HG03196 (cell line): ENCODE measurements around the gene GPR62.
A peak's percentile ranks its signal among the peaks of the same experiment; 100 is the strongest.

Experiments
- ATAC-seq: cut with Tn5 transposase; IDR thresholded peaks from one replicate; pipeline ENCODE4 v1.9.1; 2021; ENCODE audit not compliant: unreplicated experiment

The GPR62 gene

DNA sequence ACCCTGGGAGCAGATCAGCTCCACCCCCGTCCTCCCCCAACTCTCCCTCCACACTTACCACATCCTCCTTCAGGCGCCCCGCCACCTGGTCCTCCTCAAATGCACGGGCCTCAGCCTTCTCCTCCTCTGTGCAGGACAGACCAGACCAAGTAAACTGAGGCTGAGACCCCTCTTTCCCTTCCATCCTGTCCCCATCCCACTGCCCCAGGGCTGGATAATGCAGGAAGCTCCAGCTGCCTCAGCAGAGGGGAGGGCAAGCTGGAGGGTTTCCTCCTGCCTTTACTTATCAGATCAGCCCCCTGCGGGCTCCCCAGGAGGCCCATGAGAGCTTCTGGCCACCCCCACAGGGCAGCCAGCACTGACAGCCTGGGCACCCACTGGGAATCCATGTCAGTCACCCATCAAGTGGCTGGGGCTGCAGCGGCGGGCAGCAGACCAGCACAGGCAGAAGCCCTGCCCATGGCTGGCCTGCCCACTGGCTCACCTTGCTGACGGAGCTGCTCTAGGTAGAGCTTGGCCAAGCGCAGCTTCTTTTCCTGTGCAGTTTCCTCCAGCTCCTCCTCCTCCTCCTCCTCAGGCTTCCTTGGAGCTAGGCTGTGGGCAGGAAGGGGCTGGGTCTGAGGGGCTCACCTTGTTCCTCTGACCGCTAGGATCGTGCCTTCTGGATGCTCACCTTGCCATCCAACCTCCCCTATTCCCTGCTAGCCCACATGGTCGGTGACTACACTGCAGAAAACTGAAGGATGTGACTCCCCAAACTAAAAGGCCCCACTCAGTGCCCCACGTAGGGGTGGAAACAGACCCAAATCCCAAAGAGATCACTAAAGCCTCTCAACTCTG, 17.4 kb upstream of the GPR62 start:
- ATAC-seq: no peak

DNA sequence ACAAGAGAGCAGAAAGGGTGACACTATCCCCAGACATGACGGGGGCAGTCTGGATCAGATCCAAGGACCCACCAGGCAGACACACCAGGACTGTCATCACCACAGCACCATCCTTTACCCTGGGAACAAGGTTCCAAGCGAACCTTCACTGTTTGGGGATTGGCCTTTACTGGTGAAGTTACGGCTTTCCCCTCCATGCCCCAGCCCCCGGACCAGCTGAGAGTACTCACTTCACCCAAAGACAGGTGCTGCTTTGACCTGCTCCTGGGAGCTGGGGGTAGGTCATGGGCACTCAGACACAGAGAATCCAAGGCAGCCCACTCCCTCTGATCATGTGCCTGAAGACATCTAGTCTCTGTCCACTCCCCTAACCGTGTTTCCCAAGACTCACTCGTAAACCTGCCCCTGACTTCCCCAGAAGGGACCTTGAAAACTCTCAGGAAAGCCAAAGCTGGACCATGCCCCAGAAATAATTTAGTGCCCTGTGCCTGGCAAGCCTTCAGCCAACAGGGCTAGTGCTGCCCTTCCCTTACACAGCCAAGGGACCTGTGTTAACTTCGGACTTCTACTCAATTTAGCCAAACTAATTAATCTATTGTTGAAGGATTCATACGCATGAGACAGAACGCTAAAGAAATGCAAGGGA, 16.3 kb upstream of the GPR62 start:
- no peak for ATAC-seq

DNA sequence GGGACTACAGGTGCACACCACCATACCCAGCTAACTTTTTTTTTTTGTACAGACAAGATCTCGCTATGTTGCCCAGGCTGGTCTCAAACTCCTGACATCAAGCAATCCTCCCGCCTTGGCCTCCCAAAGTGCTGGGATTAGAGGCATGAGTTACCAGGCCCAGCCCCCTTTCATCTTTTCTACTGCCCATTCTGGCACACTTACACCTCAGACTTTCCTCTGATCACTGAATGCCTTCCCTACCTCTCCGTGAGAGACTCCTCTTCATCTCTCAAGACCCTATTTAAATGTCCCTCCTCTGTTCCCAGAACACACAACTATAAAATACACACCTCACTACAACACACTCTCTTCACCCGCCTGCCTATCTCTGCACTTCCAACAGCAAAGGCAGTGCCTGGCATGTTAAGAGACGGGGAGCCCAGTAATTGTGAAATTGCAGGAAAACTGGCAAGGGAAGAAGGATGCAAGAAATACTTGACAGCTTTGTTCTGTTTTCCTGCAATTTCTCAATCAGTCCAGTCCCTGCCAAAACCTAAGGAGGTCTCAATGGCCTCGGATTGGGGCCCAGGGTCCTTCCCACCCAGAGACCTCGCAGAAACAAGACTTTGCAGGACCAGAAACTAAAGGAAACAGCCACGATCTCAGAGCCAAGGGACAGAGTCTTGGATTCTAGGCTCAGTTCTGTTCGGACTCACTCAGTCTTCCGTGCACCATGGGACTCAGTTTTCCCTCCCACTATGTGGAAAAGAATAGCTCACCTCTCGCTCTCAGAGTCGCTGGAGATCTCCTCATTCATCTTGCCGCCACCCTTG, 14.3 kb upstream of the GPR62 start:
- ATAC-seq: no peak

DNA sequence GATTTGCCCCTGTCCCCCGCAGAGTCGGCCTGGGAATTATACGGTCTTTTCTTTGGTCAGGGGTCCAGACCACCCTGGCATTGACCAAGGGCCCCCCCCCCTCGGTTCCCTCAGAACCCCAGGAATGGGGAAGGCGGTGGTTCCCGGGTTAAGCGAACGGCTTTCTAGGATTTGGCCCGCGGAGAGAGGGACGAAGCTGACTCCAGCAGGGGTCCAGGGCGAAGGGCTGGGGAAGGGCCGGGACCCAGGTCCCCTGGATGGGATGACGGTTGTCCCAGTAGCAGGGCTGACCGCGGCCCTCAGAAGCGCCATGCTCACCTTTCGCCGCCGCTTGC, 13.8 kb upstream of the GPR62 start:
- no peak for ATAC-seq

DNA sequence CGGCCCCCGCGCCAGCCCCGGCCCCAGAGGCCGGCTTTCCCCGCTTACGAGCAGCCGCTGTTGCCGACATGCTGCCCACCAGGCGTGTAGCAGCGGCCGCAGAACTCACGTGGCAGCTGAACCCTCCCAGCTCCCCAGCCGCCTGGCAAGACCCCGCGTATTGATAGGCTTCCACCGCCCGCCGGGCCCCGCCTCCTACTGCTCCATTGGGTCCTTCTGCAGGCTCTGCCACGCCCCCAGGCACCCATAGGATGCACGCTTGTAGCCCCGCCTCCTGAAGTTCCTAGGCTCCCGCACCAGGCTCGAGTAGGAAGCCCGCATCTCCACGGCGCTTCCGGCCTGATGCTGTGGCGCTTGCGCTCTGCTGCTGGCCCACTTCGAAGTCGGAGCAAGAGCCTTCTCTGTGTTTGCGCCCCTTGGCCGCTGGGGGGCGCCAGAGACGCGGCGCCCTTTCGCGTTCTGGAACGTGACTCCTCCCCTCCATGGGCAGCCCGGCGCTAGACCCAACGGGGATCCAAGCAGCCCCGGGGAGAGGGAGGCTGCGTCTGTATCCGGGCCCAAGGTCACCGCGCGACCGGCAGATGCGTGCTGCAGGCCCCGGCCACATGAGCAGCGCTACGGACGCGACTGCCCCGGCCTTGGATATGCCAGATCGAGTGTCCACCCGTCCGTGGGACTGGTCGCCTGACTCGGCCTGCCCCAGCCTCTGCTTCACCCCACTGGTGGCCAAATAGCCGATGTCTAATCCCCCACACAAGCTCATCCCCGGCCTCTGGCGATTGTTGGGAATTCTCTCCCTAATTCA, 13.2 kb upstream of the GPR62 start, which contains the start of the genes PARP3 and RRP9:
Gene PARP3, plus strand, starts transcription at position 566 of the 805 bp plus-strand sequence. CDS start 993 bp downstream, outside the sequence.
Gene RRP9, minus strand, starts transcription at position 107 of the 805 bp plus-strand sequence. Its CDS starts 37 bp downstream, at position 70.
- peak; percentile 88 for ATAC-seq

DNA sequence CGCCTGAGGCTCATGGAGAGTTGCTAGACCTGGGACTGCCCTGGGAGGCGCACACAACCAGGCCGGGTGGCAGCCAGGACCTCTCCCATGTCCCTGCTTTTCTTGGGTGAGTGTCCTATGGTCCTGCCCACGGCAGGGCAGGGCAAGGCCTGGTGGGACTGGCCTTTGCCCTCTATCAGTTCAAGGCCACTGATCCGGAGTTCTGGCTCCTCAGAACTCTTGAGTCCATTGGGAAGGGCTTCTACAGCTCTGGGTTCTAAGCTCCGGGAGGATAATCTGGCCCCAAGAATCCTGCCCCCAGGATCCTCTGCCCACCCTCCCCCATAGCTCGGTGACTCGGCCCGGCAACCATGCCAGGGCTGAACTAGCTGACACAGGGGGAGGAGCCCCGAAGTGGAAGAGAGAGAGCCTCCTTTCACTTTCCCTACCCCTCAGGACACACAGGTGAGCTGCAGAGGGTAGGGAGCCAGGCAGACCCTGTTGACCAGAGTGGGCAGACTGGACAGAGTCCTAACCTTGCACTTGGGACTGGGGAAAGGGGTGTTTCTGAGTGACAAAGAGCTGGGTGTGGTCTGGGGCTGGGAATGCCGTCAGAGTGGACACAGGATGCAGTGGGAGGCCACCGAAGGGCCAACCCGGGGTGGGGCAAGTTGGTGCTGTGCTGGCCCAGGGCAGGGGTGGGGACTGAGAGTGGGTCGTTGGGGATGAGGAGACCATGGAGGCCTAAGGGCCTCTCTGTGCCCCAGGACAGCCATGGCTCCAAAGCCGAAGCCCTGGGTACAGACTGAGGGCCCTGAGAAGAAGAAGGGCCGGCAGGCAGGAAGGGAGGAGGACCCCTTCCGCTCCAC, 12.4 kb upstream of the GPR62 start:
- ATAC-seq: no peak

DNA sequence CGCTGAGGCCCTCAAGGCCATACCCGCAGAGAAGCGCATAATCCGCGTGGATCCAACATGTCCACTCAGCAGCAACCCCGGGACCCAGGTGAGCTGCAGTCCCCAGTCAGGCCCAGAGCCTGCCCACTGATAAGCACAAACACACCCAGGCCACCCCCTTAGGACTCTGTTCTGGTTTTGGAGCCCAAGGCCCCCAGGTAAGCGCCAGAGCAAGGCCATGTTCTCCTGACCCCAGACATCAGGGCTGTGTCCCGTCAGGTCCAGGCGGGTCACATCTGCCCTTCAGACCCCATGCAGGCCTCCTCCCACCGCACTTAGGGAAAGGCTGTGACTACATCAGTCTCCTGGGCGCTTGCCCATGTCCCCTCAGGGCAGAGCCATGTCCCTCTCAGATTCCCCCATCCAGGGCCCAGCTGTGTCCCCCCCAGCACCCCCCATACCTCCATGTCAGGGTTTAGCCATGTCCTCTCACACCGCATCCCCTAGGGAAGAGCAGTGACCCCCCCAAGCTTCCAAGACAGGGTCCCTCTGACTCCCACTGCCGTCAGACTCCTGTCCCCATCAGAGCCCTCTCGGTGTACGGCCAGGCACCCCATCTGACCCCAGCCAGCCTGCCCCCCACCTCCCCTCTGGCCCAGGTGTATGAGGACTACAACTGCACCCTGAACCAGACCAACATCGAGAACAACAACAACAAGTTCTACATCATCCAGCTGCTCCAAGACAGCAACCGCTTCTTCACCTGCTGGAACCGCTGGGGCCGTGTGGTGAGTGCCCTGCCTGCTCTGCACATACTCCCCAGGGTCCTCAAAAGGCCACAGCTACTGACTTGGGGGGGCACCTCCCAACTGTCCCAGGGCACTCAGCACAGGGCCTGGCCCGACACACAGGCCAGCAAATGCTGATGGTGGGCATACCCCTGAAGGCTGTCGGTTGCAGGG, 11.5 kb upstream of the GPR62 start:
- ATAC-seq: no peak

DNA sequence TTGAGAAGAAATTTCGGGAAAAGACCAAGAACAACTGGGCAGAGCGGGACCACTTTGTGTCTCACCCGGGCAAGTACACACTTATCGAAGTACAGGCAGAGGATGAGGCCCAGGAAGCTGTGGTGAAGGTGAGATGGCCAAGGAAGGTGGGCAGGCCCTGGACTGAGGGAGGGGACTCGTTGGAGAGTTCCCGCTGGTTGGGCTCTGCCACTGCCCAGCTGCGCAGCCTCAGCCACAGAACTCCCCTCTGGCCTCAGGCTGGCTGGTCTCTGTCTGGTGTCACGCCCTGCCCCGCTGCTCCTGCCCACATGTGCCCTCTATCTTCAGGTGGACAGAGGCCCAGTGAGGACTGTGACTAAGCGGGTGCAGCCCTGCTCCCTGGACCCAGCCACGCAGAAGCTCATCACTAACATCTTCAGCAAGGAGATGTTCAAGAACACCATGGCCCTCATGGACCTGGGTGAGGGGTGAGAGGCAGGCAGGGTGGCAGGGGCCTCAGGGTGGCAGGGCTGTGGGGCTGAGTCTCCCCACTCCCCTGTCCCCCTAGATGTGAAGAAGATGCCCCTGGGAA, 10.6 kb upstream of the GPR62 start:
- no peak for ATAC-seq

DNA sequence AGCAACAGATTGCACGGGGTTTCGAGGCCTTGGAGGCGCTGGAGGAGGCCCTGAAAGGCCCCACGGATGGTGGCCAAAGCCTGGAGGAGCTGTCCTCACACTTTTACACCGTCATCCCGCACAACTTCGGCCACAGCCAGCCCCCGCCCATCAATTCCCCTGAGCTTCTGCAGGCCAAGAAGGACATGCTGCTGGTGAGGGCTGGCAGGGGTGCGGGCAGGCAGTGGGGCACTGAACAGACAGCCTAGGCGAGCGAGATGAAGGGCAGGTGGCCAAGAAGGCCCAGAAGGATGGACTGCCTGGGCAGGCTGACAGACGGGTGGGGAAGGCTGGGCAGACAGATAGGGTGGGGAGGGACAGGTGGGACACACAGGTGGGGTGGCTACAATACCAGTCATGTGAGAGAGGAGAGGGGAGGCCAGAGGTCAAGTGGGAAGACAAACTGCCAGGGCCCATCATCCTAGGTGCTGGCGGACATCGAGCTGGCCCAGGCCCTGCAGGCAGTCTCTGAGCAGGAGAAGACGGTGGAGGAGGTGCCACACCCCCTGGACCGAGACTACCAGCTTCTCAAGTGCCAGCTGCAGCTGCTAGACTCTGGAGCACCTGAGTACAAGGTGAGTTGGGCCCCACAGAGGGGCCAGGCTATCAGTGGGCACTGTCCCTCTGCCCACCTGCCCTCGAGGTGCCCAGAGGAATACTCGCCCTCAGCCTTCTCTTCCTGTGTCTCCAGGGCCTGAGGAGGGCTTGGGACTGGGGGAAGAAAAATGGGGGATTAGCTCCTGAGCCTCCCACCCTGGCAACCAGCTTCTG, 9.9 kb upstream of the GPR62 start:
- no peak for ATAC-seq

DNA sequence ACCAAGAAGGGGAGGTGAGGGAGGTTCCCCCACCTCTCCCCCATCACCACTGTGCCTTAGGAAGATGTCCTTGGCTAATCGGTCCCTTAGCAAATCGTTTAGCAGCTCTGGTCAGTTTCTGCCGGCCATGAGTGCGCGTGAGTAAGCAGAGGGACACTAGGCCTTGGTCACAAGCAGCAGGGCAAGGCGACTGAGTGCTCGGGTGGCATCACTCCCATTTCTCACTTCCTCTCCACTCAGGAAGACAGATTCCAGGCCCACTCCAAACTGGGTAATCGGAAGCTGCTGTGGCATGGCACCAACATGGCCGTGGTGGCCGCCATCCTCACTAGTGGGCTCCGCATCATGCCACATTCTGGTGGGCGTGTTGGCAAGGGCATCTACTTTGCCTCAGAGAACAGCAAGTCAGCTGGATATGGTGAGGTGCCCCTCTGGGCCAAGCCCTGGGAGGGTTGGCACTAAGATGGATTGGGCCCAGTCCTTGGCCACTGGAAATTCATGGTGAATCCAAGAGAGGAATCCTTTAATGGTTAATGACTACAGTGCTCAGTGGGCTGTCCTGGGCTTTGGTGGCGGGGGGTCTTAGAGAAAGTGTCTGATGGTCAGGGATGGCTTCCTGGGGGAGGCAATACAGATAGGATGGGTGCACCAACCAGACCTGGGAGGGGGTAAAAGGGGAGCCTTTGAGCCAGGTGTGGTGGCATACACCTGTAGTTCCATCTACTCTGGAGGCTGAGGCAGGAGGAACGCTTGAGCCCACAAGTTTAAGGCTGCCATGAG, 9.1 kb upstream of the GPR62 start:
- no peak for ATAC-seq

DNA sequence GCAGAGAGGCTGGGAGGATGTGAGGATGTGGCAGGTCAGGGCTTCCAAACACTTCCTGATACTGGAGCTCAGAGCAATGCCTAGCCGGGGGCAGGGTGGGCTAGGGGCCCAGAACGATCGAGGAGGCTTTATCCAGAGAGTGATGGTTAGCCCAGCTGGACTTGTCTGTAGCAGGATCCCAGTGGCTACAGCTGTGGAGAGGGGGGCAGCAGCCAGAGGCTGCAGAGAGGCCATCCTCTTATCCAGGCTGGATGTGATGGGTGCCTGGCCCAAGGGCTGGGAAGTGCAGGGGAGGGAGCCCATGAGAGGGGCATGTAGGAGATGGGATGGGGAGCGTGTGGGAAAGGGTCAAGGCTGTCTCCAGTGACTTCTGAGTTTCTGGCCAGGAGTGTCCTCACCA, 8.4 kb upstream of the GPR62 start:
- no peak for ATAC-seq

DNA sequence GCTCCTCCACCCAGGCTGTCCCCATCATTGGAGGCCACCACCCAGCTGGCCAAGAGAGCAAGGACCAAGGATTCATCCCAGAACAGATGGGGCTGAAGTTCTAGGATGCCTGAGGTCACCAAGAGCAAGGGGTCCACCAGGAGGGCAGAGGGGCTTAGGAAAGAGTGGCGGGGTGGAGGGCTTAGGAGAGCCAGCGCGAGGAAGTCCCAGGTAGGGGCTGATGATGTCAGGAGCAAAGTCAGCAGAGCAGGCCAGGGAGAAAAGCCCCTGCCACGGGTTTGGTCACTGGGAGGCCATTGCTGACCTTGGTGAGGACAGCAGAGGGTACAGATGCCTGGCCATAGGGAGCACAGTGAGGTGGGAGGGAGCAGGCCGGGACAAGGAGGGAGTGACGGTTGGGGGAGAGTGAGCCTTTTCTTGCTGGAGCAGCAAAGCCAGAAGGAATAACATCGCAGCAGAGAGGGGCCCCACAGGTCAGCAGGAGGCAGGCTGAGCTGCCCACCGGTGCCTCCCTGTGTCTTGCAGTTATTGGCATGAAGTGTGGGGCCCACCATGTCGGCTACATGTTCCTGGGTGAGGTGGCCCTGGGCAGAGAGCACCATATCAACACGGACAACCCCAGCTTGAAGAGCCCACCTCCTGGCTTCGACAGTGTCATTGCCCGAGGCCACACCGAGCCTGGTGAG, 7.8 kb upstream of the GPR62 start:
- ATAC-seq: no peak

DNA sequence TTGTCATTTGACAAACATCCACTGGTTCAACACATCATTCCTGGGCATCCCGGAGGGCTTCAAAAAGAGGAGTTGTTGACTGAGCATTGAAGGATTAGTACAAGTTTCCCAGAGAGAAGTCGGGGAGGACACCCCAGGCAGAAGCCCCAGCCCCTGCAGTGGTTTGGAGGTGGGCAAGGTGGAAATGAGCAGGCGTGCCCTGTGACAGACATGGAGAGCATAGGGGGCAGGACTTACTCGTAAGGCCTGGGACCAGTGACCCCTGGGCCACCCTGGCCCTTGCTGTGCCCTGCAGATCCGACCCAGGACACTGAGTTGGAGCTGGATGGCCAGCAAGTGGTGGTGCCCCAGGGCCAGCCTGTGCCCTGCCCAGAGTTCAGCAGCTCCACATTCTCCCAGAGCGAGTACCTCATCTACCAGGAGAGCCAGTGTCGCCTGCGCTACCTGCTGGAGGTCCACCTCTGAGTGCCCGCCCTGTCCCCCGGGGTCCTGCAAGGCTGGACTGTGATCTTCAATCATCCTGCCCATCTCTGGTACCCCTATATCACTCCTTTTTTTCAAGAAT, 7.1 kb upstream of the GPR62 start:
- no peak for ATAC-seq

DNA sequence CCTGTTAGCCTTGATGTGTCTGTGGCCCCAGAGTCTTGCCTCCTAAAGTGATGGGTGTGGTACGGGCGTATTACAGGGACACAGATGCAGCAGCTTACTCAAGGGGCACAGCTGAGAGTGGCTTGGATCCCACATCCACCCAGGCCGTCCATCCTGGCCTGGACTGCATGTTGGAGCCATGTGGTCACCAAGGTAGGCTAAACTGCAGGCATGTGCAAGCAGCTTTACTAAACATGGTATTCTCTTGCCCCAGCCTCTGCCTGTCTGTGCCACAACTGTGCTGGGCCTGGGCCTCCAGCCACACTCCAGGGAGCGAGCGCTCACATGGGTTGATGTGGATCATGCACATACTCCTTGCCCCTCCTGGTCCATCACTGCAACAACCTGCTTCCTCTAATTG, 6.1 kb upstream of the GPR62 start:
- no peak for ATAC-seq

DNA sequence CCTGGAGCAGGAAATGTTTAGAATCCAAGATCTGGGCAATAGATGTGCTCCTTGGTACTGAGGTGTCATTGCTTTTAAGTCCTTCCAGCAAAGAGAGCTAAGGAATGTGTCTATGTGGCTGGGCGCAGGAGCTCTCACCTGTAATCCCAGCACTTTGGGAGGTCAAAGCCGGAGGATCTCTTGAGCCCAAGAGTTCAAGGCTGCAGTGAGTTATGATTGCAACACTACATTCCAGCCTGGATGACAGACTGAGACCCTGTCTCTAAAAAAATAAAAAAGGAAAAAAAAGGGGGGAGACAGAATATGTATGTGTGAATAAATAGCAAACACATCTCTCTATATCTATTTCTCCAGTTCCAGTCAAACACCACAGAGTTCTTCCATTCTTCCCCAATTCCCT, 4.3 kb upstream of the GPR62 start:
- ATAC-seq: no peak

DNA sequence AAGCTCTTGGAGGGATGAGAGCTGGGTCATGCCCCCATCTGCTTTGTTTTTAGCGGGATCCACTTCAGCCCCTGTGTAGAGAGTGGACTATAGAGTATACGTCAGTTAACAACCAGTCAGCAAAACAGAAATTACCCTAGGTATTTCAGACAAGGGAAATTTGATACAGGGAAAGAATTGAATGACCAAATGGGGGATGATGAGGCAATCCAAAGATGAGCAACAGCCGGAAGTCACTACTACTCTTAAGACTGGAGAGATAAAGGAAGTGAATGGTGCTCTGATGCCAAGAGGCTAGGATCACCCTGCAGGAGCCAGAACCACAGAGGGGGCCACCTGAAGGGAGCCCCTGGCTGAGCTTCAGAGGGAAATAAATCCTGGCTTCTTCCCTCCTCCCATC, 1.7 kb upstream of the GPR62 start:
- ATAC-seq: no peak
